HepG2 (cell line): Measurements from ENCODE around the gene RNF213. TPM values are rescaled to one million over a fixed set of nuclear protein-coding genes. Genes with fewer than 3 reads are reported as not detected.

ENCODE experiments used
- ATAC-seq: fragments of 200-7000 bp; cut with Tn5 transposase; 3 replicates; pipeline ENCODE4 v1.9.1; 2020; ENCODE audit warnings: mild to moderate bottlenecking, moderate library complexity
- BruUV-seq: library from RNA; stranded (reverse); fragments of 400-500 nt; replicated peaks from 2 replicates; lab custom pipeline; 2021; lab: Mats Ljungman, UMichigan
- CTCF ChIA-PET: fragments of 300-600 bp; formaldehyde crosslinking; extraction: SDS; loops from one replicate; lab custom pipeline; 2021; ENCODE audit warnings: low total read pairs, inconsistent platforms, low intra/inter-chr PET ratio; lab: Yijun Ruan, JAX
- POLR2A ChIA-PET: fragments of 350-600 bp; sonication (Branson Sonifier 250); formaldehyde crosslinking; loops from one replicate; lab custom pipeline; 2020; ENCODE audit warnings: antibody characterized with exemption, inconsistent platforms; lab: Yijun Ruan, JAX
- DNase-seq: peaks from one replicate; pipeline ENCODE4 v3.0.0-alpha.2; 2015; ENCODE audit warnings: low spot score
- FAIRE-seq: peaks from 3 replicates; lab custom pipeline; 2011; peaks lifted over from hg19 to GRCh38; lab: Jason Lieb, UNC
- H2AFZ ChIP-seq: one replicate; pipeline ENCODE4 v1.6.1; 2011; ENCODE audit warnings: low read length, inconsistent platforms
- H3K27ac ChIP-seq: fragments of 300-600 bp; 3 replicates; pipeline ENCODE4 v1.8.0; 2011; ENCODE audit warnings: mixed run types, mild to moderate bottlenecking, mixed read lengths, low read length, inconsistent platforms; ENCODE audit not compliant: insufficient read depth; ENCODE audit errors: extremely low read length
- H3K27me3 ChIP-seq, 2 experiments: fragments of 200-600 bp in 1 of 2; 2 replicates in 1 of 2; 3 replicates in 1 of 2; pipeline versions ENCODE4 v1.6.0 to v1.8.0; 2011; ENCODE audit warnings: low read length in 2 of 2, mild to moderate bottlenecking in 2 of 2, moderate library complexity in 2 of 2, inconsistent platforms in 1 of 2; ENCODE audit not compliant: insufficient read depth in 2 of 2, control insufficient read depth in 1 of 2
- H3K36me3 ChIP-seq, 2 experiments: fragments of 200-600 bp in 1 of 2; replicated peaks in 1 of 2; 2 replicates in 1 of 2; 3 replicates in 1 of 2; pipeline versions ENCODE4 v1.5.1 to v1.8.0; 2011; ENCODE audit warnings: low read length in 2 of 2, inconsistent platforms in 1 of 2; ENCODE audit not compliant: insufficient read depth in 2 of 2, control insufficient read depth in 1 of 2
- H3K4me1 ChIP-seq: 2 replicates; pipeline ENCODE4 v1.5.1; 2012; ENCODE audit warnings: low read length, inconsistent platforms; ENCODE audit not compliant: insufficient read depth
- H3K4me2 ChIP-seq: 2 replicates; pipeline ENCODE4 v1.6.0; 2011; ENCODE audit warnings: low read depth, low read length, inconsistent platforms
- H3K4me3 ChIP-seq, 3 experiments: fragments of 200-600 bp in 1 of 3; sonication (generic), shearing (Covaris generic) in 1 of 3; replicated peaks in 1 of 3; 2 replicates each; pipeline ENCODE4 v1.5.1; 2011 to 2016; ENCODE audit warnings: low read length in 3 of 3, inconsistent platforms in 2 of 3, low read depth in 2 of 3, mild to moderate bottlenecking in 2 of 3, control low read depth in 1 of 3, mixed read lengths in 1 of 3; ENCODE audit not compliant: insufficient read depth in 1 of 3
- H3K79me2 ChIP-seq: one replicate; pipeline ENCODE4 v1.6.1; 2011; ENCODE audit warnings: low read length, inconsistent platforms; ENCODE audit not compliant: insufficient read depth
- H3K9ac ChIP-seq: 2 replicates; pipeline ENCODE4 v1.6.0; 2011; ENCODE audit warnings: mild to moderate bottlenecking, low read depth, low read length, inconsistent platforms; ENCODE audit not compliant: insufficient read depth
- H3K9me3 ChIP-seq: 2 replicates; pipeline ENCODE4 v1.5.1; 2012; ENCODE audit warnings: mild to moderate bottlenecking, low read length
- H4K20me1 ChIP-seq: 2 replicates; pipeline ENCODE4 v1.6.0; 2011; ENCODE audit warnings: inconsistent platforms, mild to moderate bottlenecking, low read length, moderate library complexity; ENCODE audit not compliant: insufficient read depth
- FOXA3 ChIP-seq: IDR thresholded peaks from 2 replicates; pipeline ENCODE4 v1.6.1; 2016; ENCODE audit warnings: missing genetic modification reagents, missing compliant biosample characterization
- FOXK2 ChIP-seq: fragments of 450-650 bp; IDR thresholded peaks from 2 replicates; pipeline ENCODE4 v1.6.1; 2016
- FUBP1 ChIP-seq: sonication (generic); formaldehyde crosslinking; IDR thresholded peaks from 2 replicates; pipeline ENCODE4 v1.5.1; 2020; ENCODE audit warnings: missing genetic modification reagents, mild to moderate bottlenecking, borderline replicate concordance
- HIC2 ChIP-seq: sonication (generic); formaldehyde crosslinking; IDR thresholded peaks from 2 replicates; pipeline ENCODE4 v1.9.0; 2022; ENCODE audit warnings: low read depth, missing genetic modification reagents
- KLF6 ChIP-seq: IDR thresholded peaks from 2 replicates; pipeline ENCODE4 v1.8.0; 2016; ENCODE audit warnings: missing biosample characterization, missing genetic modification reagents
- NFYC ChIP-seq: IDR thresholded peaks from 2 replicates; pipeline ENCODE4 v1.6.1; 2016; ENCODE audit warnings: missing genetic modification reagents, missing compliant biosample characterization
- RCOR2 ChIP-seq: IDR thresholded peaks from 2 replicates; pipeline ENCODE4 v1.6.1; 2016; ENCODE audit warnings: missing biosample characterization, missing genetic modification reagents
- RXRB ChIP-seq: IDR thresholded peaks from 2 replicates; pipeline ENCODE4 v1.6.1; 2016; ENCODE audit warnings: borderline replicate concordance, missing genetic modification reagents, missing compliant biosample characterization
- SMARCC2 ChIP-seq: fragments of 450-650 bp; IDR thresholded peaks from 2 replicates; pipeline ENCODE4 v1.6.1; 2017; ENCODE audit warnings: antibody characterized with exemption, mild to moderate bottlenecking
- SNRNP70 ChIP-seq: fragments of 200-400 bp; formaldehyde crosslinking; IDR thresholded peaks from 2 replicates; pipeline ENCODE4 v1.6.1; 2017; ENCODE audit warnings: mild to moderate bottlenecking, low read depth, low read length, moderate library complexity
- SRF ChIP-seq: IDR thresholded peaks from 2 replicates; pipeline ENCODE4 v1.6.1; 2011; ENCODE audit warnings: mild to moderate bottlenecking, low read depth, low read length, moderate library complexity
- TAF1 ChIP-seq: sonication (generic); formaldehyde crosslinking; IDR thresholded peaks from 2 replicates; pipeline ENCODE4 v1.4.0; 2020; ENCODE audit warnings: missing genetic modification reagents
- ZIK1 ChIP-seq: sonication (generic); formaldehyde crosslinking; IDR thresholded peaks from 2 replicates; pipeline ENCODE4 v1.5.0; 2020; ENCODE audit warnings: mild to moderate bottlenecking, low read depth, missing genetic modification reagents, borderline replicate concordance
- ZNF570 ChIP-seq: sonication (generic); formaldehyde crosslinking; IDR thresholded peaks from 2 replicates; pipeline ENCODE4 v1.4.0; 2020; ENCODE audit warnings: mild to moderate bottlenecking, missing genetic modification reagents, borderline replicate concordance
- ZNF782 ChIP-seq: sonication (generic); formaldehyde crosslinking; IDR thresholded peaks from 2 replicates; pipeline ENCODE4 v1.4.0; 2020; ENCODE audit warnings: missing genetic modification reagents, mild to moderate bottlenecking, borderline replicate concordance
- ZNF788 ChIP-seq: sonication (generic); formaldehyde crosslinking; IDR thresholded peaks from 2 replicates; pipeline ENCODE4 v1.5.0; 2020; ENCODE audit warnings: mild to moderate bottlenecking, missing genetic modification reagents, borderline replicate concordance
- WGBS: methylation state at CpG from one replicate; pipeline ENCODE4 v1.1.6; 2017; ENCODE audit warnings: low lambda C conversion rate; 5-methylcytosine and 5-hydroxymethylcytosine counted together
- in situ Hi-C: cut with HindIII; loops from 2 replicates; pipeline ENCODE4 v1.10.0; 2017; ENCODE audit warnings: low pct_unique_long_range_greater_than_20kb; ENCODE audit not compliant: extremely low pct_ligation_motif_present
- intact Hi-C: fragments of 100-400 bp; cut with micrococcal nuclease; formaldehyde crosslinking; loops from one replicate; pipeline ENCODE4 v1.10.0; 2022; ENCODE audit not compliant: unreplicated experiment
- polyA plus RNA-seq, 8 experiments: library from polyadenylated mRNA; depleted of rRNA in 3 of 8; stranded (reverse) in 7 of 8; unstranded in 1 of 8; fragments of >200 nt; fragmentation: Illumina TruSeq in 4 of 8; extraction: Trizol in 4 of 8; gene quantifications; 2 replicates each; pipeline versions ENCODE4 v1.2.1 to v1.2.3, GENCODE V29; 2011 to 2016; ENCODE audit warnings: low read depth in 4 of 8, missing spikeins in 1 of 8, mixed read lengths in 1 of 8; ENCODE audit not compliant: insufficient read depth in 1 of 8
- total RNA-seq, 5 experiments: library from RNA; depleted of rRNA; stranded (reverse); fragments of >200 nt; fragmentation: Illumina TruSeq; extraction: Trizol; gene quantifications; 2 replicates each; pipeline ENCODE4 v1.2.3, GENCODE V29; 2016; ENCODE audit warnings: low read depth in 1 of 5

The RNF213 gene
- total and polyA plus RNA-seq, 2 of the 13 experiments (the other 11 are each of a cell fraction or from before 2014, with no cell fraction given), result 38.6 to 38.7 TPM

GRCh38 chr17:80349751-80350150, 89.1 kb downstream of the RNF213 start (continued):
- no peak for TF ChIP-seq RCOR2 (CRISPR knock-in tag)
- no peak for TF ChIP-seq FUBP1 (CRISPR knock-in tag)

- H3K4me3 ChIP-seq, result no peak overlapping the region
- H3K27me3 ChIP-seq, result no peaks in the 10 kb centered on the region
- intact Hi-C loops (no loop called here), in situ Hi-C loops (no loop called here)
- peaks cover 44 to 62% of the 10 kb centered on the region in 2 experiments for H3K36me3 ChIP-seq
- WGBS, result 95% methylated on average over 22 of the region's 22 CpGs
- H3K4me1 ChIP-seq, result no peaks in the 10 kb centered on the region
- DNase-seq (no peak), FAIRE-seq (no peak), ATAC-seq (no peak)
- H3K4me2 ChIP-seq, result no peak overlapping the region
- no peaks in the 10 kb centered on the region for H3K9me3 ChIP-seq
- ChIA-PET CTCF (no interaction called here), POLR2A (no interaction called here)
- H3K79me2 ChIP-seq, result no peaks in the 10 kb centered on the region
- H3K27ac ChIP-seq, result no peak overlapping the region
- no peak overlapping the region for H3K9ac ChIP-seq
- no peak overlapping the region for H2AFZ ChIP-seq
- no peaks in the 10 kb centered on the region for H4K20me1 ChIP-seq
- TF ChIP-seq SNRNP70, result no peak
- TF ChIP-seq RXRB (CRISPR knock-in tag), result no peak
- TF ChIP-seq SRF, result no peak
- no peak for TF ChIP-seq FOXK2
- TF ChIP-seq ZNF788 (CRISPR knock-in tag), result no peak
- no peak for TF ChIP-seq ZIK1 (CRISPR knock-in tag)
- no peak for TF ChIP-seq ZNF782
- TF ChIP-seq HIC2, result no peak
- no peak for TF ChIP-seq NFYC (CRISPR knock-in tag)
- TF ChIP-seq FOXA3, result no peak
- TF ChIP-seq KLF6 (CRISPR knock-in tag), result no peak
- no peak for TF ChIP-seq ZNF570
- TF ChIP-seq TAF1 (CRISPR knock-in tag), result no peak
- TF ChIP-seq SMARCC2, result no peak
- no TSS peak for BruUV-seq
These were observed 91.7 kb downstream of the RNF213 start for GRCh38 chr17:80352216-80352895.
